ENCODE results near the gene CCL22.

The CCL22 gene

DNA sequence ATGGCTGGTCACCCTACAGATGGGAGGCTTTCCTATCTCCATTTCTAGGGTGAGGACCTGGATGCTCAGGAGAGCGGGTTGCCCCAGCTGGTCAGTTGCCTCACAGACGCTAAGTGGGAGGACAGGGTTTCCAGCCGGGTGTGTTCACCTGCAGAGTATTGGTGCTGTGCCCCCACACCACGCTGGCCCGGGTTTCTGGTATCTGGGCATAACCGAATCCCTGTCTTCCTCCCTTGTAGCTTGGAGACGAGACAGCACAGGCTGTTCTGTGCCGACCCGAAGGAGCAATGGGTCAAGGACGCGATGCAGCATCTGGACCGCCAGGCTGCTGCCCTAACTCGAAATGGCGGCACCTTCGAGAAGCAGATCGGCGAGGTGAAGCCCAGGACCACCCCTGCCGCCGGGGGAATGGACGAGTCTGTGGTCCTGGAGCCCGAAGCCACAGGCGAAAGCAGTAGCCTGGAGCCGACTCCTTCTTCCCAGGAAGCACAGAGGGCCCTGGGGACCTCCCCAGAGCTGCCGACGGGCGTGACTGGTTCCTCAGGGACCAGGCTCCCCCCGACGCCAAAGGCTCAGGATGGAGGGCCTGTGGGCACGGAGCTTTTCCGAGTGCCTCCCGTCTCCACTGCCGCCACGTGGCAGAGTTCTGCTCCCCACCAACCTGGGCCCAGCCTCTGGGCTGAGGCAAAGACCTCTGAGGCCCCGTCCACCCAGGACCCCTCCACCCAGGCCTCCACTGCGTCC is 23.4 kb downstream of the CCL22 start:
- no peak for TF ChIP-seq CEBPB (IDR thresholded peaks at IDR 0.05)
- TF ChIP-seq NFIC (IDR thresholded peaks at IDR 0.05) = no peak

DNA sequence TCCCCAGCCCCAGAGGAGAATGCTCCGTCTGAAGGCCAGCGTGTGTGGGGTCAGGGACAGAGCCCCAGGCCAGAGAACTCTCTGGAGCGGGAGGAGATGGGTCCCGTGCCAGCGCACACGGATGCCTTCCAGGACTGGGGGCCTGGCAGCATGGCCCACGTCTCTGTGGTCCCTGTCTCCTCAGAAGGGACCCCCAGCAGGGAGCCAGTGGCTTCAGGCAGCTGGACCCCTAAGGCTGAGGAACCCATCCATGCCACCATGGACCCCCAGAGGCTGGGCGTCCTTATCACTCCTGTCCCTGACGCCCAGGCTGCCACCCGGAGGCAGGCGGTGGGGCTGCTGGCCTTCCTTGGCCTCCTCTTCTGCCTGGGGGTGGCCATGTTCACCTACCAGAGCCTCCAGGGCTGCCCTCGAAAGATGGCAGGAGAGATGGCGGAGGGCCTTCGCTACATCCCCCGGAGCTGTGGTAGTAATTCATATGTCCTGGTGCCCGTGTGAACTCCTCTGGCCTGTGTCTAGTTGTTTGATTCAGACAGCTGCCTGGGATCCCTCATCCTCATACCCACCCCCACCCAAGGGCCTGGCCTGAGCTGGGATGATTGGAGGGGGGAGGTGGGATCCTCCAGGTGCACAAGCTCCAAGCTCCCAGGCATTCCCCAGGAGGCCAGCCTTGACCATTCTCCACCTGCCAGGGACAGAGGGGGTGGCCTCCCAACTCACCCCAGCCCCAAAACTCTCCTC is 24.1 kb downstream of the CCL22 start:
- TF ChIP-seq EGR1 (IDR thresholded peaks at IDR 0.05) (no peak), CEBPB (IDR thresholded peaks at IDR 0.05) (no peak), RAD21 (IDR thresholded peaks at IDR 0.05; ENCODE audit: low read depth) (no peak; the same call in 1 of the 2 replicates), ZBTB7A (IDR thresholded peaks at IDR 0.05; ENCODE audit: low read depth) (no peak), EP300 (IDR thresholded peaks at IDR 0.05; ENCODE audit: borderline replicate concordance) (no peak), TCF12 (IDR thresholded peaks at IDR 0.05; ENCODE audit: low read depth) (no peak), TAF1 (IDR thresholded peaks at IDR 0.05; ENCODE audit: low read depth) (no peak), FOXM1 (IDR thresholded peaks at IDR 0.05; ENCODE audit: borderline replicate concordance, low read depth) (no peak), CREB1 (IDR thresholded peaks at IDR 0.05; ENCODE audit: low read depth) (no peak), NFIC (IDR thresholded peaks at IDR 0.05) (no peak), TEAD4 (IDR thresholded peaks at IDR 0.05) (no peak), YY1 (IDR thresholded peaks at IDR 0.05; ENCODE audit: low read depth) (no peak)
- TF ChIP-seq, protein P1, sequence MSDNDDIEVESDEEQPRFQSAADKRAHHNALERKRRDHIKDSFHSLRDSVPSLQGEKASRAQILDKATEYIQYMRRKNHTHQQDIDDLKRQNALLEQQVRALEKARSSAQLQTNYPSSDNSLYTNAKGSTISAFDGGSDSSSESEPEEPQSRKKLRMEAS (IDR thresholded peaks at IDR 0.05) = no peak
- TF ChIP-seq, protein P2, sequence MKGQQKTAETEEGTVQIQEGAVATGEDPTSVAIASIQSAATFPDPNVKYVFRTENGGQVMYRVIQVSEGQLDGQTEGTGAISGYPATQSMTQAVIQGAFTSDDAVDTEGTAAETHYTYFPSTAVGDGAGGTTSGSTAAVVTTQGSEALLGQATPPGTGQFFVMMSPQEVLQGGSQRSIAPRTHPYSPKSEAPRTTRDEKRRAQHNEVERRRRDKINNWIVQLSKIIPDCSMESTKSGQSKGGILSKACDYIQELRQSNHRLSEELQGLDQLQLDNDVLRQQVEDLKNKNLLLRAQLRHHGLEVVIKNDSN (IDR thresholded peaks at IDR 0.05) = no peak
- TF ChIP-seq, protein P3, sequence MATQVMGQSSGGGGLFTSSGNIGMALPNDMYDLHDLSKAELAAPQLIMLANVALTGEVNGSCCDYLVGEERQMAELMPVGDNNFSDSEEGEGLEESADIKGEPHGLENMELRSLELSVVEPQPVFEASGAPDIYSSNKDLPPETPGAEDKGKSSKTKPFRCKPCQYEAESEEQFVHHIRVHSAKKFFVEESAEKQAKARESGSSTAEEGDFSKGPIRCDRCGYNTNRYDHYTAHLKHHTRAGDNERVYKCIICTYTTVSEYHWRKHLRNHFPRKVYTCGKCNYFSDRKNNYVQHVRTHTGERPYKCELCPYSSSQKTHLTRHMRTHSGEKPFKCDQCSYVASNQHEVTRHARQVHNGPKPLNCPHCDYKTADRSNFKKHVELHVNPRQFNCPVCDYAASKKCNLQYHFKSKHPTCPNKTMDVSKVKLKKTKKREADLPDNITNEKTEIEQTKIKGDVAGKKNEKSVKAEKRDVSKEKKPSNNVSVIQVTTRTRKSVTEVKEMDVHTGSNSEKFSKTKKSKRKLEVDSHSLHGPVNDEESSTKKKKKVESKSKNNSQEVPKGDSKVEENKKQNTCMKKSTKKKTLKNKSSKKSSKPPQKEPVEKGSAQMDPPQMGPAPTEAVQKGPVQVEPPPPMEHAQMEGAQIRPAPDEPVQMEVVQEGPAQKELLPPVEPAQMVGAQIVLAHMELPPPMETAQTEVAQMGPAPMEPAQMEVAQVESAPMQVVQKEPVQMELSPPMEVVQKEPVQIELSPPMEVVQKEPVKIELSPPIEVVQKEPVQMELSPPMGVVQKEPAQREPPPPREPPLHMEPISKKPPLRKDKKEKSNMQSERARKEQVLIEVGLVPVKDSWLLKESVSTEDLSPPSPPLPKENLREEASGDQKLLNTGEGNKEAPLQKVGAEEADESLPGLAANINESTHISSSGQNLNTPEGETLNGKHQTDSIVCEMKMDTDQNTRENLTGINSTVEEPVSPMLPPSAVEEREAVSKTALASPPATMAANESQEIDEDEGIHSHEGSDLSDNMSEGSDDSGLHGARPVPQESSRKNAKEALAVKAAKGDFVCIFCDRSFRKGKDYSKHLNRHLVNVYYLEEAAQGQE (IDR thresholded peaks at IDR 0.05; ENCODE audit: low read depth) = no peak

DNA sequence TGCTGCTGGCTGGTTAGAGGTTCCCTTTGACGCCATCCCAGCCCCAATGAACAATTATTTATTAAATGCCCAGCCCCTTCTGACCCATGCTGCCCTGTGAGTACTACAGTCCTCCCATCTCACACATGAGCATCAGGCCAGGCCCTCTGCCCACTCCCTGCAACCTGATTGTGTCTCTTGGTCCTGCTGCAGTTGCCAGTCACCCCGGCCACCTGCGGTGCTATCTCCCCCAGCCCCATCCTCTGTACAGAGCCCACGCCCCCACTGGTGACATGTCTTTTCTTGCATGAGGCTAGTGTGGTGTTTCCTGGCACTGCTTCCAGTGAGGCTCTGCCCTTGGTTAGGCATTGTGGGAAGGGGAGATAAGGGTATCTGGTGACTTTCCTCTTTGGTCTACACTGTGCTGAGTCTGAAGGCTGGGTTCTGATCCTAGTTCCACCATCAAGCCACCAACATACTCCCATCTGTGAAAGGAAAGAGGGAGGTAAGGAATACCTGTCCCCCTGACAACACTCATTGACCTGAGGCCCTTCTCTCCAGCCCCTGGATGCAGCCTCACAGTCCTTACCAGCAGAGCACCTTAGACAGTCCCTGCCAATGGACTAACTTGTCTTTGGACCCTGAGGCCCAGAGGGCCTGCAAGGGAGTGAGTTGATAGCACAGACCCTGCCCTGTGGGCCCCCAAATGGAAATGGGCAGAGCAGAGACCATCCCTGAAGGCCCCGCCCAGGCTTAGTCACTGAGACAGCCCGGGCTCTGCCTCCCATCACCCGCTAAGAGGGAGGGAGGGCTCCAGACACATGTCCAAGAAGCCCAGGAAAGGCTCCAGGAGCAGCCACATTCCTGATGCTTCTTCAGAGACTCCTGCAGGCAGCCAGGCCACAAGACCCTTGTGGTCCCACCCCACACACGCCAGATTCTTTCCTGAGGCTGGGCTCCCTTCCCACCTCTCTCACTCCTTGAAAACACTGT is 25.0 kb downstream of the CCL22 start:
- TF ChIP-seq, protein P2 (IDR thresholded peaks at IDR 0.05) = no peak
- TF ChIP-seq, protein P3 (IDR thresholded peaks at IDR 0.05; ENCODE audit: low read depth) = no peak
- TF ChIP-seq ZBTB7A (IDR thresholded peaks at IDR 0.05; ENCODE audit: low read depth) (no peak), TCF12 (IDR thresholded peaks at IDR 0.05; ENCODE audit: low read depth) (no peak), TAF1 (IDR thresholded peaks at IDR 0.05; ENCODE audit: low read depth) (no peak), CREB1 (IDR thresholded peaks at IDR 0.05; ENCODE audit: low read depth) (no peak), TEAD4 (IDR thresholded peaks at IDR 0.05) (no peak), NFIC (IDR thresholded peaks at IDR 0.05) (no peak)

DNA sequence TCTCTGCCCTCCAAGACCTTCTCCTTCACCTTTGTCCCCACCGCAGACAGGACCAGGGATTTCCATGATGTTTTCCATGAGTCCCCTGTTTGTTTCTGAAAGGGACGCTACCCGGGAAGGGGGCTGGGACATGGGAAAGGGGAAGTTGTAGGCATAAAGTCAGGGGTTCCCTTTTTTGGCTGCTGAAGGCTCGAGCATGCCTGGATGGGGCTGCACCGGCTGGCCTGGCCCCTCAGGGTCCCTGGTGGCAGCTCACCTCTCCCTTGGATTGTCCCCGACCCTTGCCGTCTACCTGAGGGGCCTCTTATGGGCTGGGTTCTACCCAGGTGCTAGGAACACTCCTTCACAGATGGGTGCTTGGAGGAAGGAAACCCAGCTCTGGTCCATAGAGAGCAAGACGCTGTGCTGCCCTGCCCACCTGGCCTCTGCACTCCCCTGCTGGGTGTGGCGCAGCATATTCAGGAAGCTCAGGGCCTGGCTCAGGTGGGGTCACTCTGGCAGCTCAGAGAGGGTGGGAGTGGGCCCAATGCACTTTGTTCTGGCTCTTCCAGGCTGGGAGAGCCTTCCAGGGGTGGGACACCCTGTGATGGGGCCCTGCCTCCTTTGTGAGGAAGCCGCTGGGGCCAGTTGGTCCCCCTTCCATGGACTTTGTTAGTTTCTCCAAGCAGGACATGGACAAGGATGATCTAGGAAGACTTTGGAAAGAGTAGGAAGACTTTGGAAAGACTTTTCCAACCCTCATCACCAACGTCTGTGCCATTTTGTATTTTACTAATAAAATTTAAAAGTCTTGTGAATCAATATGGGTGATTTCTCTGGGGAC is 25.9 kb downstream of the CCL22 start:
- TF ChIP-seq CEBPB (IDR thresholded peaks at IDR 0.05) = no peak
- TF ChIP-seq, protein P3 (IDR thresholded peaks at IDR 0.05; ENCODE audit: low read depth) = no peak
- TF ChIP-seq, protein P1 (IDR thresholded peaks at IDR 0.05) = no peak
- no peak for TF ChIP-seq RAD21 (IDR thresholded peaks at IDR 0.05; ENCODE audit: low read depth)
- no peak for TF ChIP-seq ZBTB7A (IDR thresholded peaks at IDR 0.05; ENCODE audit: low read depth)
- TF ChIP-seq NFIC (IDR thresholded peaks at IDR 0.05) = no peak
- no peak for TF ChIP-seq YY1 (IDR thresholded peaks at IDR 0.05; ENCODE audit: low read depth)
- TF ChIP-seq CREB1 (IDR thresholded peaks at IDR 0.05; ENCODE audit: low read depth) = no peak
- no peak for TF ChIP-seq TCF12 (IDR thresholded peaks at IDR 0.05; ENCODE audit: low read depth)
- TF ChIP-seq FOXM1 (IDR thresholded peaks at IDR 0.05; ENCODE audit: borderline replicate concordance, low read depth) = no peak
- TF ChIP-seq EGR1 (IDR thresholded peaks at IDR 0.05) = no peak
- TF ChIP-seq EP300 (IDR thresholded peaks at IDR 0.05; ENCODE audit: borderline replicate concordance) = no peak
- no peak for TF ChIP-seq TAF1 (IDR thresholded peaks at IDR 0.05; ENCODE audit: low read depth)
- no peak for TF ChIP-seq TEAD4 (IDR thresholded peaks at IDR 0.05)

All from Ishikawa (cell line).